ENCODE results near the gene IQGAP1.

The IQGAP1 gene

DNA sequence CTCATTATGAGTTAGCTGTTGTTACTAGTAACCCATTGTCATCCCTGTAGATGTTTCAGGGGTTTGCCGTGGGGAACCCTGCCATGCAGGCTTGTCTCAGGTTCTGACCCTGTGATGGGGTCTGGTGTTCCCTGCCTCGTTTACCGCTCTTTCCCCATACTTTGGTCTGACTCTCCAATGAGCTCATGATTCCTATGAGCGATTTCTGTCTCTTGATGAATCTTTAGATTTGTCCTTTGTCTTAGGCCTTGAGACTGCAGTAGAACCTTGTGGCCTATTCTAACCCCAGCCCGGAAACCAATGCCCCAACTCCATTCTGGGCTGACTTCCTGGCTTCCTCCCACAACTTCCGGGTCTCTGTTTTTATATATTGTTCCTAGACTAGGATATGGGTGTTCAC is 11.3 kb upstream of the IQGAP1 start:
- TF ChIP-seq CTCF (conservative IDR thresholded peaks at IDR 0.05) (no peak), ZFX (IDR thresholded peaks at IDR 0.05) (no peak)
- H3K27ac ChIP-seq, result no peak overlapping the region

DNA sequence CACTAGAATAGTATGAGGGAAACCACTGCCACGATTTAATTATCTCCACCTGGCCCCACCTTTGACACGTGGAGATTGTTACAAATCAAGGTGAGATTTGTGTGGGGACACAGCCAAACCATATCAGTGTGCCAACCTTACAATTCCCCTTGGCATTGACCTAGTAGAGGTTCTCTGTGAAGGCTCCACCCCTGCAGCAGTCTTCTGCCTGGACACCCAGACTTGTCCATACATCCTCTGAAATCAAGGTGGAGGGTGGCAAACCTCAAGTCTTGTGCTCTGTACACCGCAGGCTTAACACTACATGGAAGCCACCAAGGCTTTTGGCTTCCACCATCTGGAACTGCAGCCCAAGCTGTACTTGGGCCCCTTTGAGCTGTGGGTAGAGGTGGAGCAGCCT is 8.8 kb upstream of the IQGAP1 start:
- TF ChIP-seq CTCF (conservative IDR thresholded peaks at IDR 0.05), result no peak
- H3K27ac ChIP-seq, result no peak overlapping the region

DNA sequence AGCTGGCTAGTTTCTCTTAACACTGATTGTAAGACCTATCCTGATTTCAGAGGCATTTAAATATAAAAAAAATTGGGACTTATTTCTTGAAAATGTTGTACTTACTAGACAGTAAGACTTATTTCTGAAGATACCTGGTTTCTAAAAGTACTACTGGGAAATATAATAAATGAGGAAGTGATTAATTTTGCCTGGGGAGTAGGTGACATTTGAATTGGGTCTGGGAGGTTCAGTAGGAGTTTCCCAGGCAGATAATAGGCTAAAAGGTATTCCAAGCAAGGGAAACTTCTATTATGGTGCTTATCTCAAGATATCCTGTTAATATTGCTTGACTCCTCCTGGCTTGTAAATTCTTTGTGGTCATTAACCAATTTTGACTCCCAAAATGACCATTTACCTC is 6.5 kb upstream of the IQGAP1 start:
- TF ChIP-seq ZFX (IDR thresholded peaks at IDR 0.05) (no peak), CTCF (conservative IDR thresholded peaks at IDR 0.05) (no peak)
- no peak overlapping the region for H3K27ac ChIP-seq

GRCh38 chr15:90382320-90382719 is 5.7 kb upstream of the IQGAP1 start:
- H3K27ac ChIP-seq, result no peak overlapping the region
- TF ChIP-seq ZFX (IDR thresholded peaks at IDR 0.05) (no peak), CTCF (conservative IDR thresholded peaks at IDR 0.05) (no peak)

GRCh38 chr15:90386221-90386620 is 1.8 kb upstream of the IQGAP1 start:
- TF ChIP-seq ZFX (IDR thresholded peaks at IDR 0.05) (no peak), CTCF (conservative IDR thresholded peaks at IDR 0.05) (no peak)
- H3K27ac ChIP-seq, result no peak overlapping the region

GRCh38 chr15:90388462-90389380 is 679 bp downstream of the IQGAP1 start:
- TF ChIP-seq CTCF (conservative IDR thresholded peaks at IDR 0.05) (no peak), ZFX (IDR thresholded peaks at IDR 0.05) (peak; percentile 43; the same call in 1 of the 2 replicates)
- H3K27ac ChIP-seq, result peak overlapping the region; percentile 82

- no peak overlapping the region for H3K27ac ChIP-seq
Measured at GRCh38 chr15:90389513-90389912, 1.5 kb downstream of the IQGAP1 start.

More at GRCh38 chr15:90389513-90389912, 1.5 kb downstream of the IQGAP1 start:
- TF ChIP-seq CTCF (conservative IDR thresholded peaks at IDR 0.05) (no peak), ZFX (IDR thresholded peaks at IDR 0.05) (no peak)

Measured in C4-2B (cell line).